ENCODE measurements around the gene ASTN2. TPM values are rescaled to one million over a fixed set of nuclear protein-coding genes. Genes with fewer than 3 reads are reported as not detected.

Gene ASTN2
- total and polyA plus RNA-seq, 12 donors, result 1.9 to 11.1 (median 4.0) TPM

DNA sequence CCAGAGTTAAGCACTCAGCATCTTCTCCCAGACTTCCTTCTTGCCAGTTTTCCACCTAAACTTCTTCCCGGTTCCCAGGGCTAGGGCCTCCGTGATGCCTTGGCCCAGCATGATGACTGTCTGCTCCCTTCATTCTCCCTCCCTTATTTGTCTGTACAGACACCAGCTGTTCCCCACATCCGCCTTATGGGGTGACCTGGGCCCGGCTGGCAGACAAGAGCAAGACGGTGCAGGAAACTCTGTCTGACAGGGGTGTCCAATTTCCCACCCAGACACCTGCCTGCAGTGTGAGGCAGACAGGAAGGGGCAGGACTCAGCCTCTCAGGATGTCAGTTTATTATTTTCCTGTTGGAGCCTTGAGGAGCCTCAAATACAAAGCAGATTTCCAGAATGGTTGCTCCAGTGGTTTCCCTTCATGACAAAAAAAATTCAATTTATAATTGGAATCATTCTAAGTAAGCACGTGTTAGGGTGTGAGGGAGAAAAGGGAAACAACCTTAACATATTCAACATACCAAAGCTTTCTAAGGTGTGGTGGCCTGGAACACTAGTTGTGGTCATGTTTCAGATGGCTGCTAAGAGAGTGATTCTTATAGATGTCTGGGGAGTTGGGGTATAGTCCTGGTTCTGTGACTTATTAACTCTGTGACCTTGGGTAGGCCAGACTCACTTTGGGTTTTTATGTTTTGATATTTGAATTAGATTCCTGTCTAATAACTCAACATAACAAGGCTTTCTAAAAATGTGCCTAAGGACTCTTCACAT, 1026.7 kb downstream of the ASTN2 start:
- DNase-seq (no peak), ATAC-seq (no peak)
- WGBS, 2 donors, result 39 to 58% methylated on average over 6 of the region's 6 CpGs
- H3K27me3 ChIP-seq, result no peaks in the 10 kb centered on the region
- intact Hi-C loops (cut with DNase I), result no loop called here
- no peak overlapping the region for H3K4me3 ChIP-seq
- H3K36me3 ChIP-seq, result peaks cover 0 to 6% (median 0%) of the 10 kb centered on the region in 9 donors
- H3K9me3 ChIP-seq, result no peaks in the 10 kb centered on the region
- H3K27ac ChIP-seq, result no peak overlapping the region
- TF ChIP-seq, protein P1, sequence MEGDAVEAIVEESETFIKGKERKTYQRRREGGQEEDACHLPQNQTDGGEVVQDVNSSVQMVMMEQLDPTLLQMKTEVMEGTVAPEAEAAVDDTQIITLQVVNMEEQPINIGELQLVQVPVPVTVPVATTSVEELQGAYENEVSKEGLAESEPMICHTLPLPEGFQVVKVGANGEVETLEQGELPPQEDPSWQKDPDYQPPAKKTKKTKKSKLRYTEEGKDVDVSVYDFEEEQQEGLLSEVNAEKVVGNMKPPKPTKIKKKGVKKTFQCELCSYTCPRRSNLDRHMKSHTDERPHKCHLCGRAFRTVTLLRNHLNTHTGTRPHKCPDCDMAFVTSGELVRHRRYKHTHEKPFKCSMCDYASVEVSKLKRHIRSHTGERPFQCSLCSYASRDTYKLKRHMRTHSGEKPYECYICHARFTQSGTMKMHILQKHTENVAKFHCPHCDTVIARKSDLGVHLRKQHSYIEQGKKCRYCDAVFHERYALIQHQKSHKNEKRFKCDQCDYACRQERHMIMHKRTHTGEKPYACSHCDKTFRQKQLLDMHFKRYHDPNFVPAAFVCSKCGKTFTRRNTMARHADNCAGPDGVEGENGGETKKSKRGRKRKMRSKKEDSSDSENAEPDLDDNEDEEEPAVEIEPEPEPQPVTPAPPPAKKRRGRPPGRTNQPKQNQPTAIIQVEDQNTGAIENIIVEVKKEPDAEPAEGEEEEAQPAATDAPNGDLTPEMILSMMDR (IDR thresholded peaks at IDR 0.05), result no peak
- H3K4me1 ChIP-seq, result peaks cover 0 to 5% (median 0%) of the 10 kb centered on the region in 9 donors

DNA sequence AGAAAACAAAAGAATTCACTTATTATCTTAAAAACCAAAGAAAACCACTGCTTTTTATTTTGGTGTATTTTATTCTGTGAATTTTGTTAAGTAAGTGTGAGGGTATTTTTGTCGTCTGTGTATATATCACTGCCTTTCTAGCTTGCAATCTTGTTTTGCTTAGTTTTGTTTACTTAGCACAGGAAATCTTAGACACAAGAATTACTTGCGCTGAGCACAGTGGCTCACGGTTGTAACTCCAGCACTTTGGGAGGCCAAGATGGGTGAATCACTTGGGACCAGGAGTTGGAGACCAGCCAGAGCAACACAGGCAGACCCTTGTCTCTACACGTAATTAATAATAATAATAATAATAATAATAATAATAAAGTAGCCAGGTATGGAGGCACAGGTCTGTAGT, 1030.9 kb downstream of the ASTN2 start:
- Histone ChIP-seq H3K27ac (no peak overlapping the region), H3K36me3 (no peaks in the 10 kb centered on the region), H3K27me3 (no peaks in the 10 kb centered on the region), H3K9me3 (no peaks in the 10 kb centered on the region), H3K4me3 (no peak overlapping the region), H3K4me1 (peaks cover 0 to 7% (median 0%) of the 10 kb centered on the region in 9 donors)
- no peak for ATAC-seq
- no peak for DNase-seq
- TF ChIP-seq, protein P1 (IDR thresholded peaks at IDR 0.05), result no peak
- intact Hi-C loops (cut with DNase I), result no loop called here
- 54 to 57% methylated on average over 4 of the region's 4 CpGs for WGBS, 2 donors

DNA sequence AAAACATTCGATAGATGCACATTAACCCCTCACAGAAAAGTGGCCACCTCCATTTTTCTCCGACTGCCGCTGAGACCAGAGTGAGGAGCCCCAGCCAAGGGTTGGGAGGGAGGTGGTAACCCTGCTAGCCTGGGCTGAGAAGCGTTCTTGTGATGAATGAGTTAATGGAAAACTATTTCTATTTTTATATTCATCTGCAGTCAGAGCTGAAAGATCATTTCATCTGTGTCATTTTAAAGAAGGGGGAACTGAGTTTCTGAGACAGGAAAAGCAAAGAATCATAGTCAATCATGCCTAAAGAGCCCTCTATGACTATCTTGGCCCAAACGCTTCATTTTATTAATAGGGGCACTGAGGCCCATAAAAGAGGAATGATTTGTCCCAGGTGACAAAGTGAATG, 1031.7 kb downstream of the ASTN2 start:
- no peaks in the 10 kb centered on the region for H3K27me3 ChIP-seq
- no peak overlapping the region for H3K4me3 ChIP-seq
- TF ChIP-seq, protein P1 (IDR thresholded peaks at IDR 0.05), result no peak
- intact Hi-C loops (cut with DNase I), result no loop called here
- H3K4me1 ChIP-seq, result peaks cover 0 to 7% (median 0%) of the 10 kb centered on the region in 9 donors
- H3K27ac ChIP-seq, result no peak overlapping the region
- no peak for DNase-seq
- ATAC-seq, result no peak
- H3K36me3 ChIP-seq, result no peaks in the 10 kb centered on the region
- WGBS, 2 donors, result 63 to 64% methylated on average over 5 of the region's 5 CpGs
- no peaks in the 10 kb centered on the region for H3K9me3 ChIP-seq

DNA sequence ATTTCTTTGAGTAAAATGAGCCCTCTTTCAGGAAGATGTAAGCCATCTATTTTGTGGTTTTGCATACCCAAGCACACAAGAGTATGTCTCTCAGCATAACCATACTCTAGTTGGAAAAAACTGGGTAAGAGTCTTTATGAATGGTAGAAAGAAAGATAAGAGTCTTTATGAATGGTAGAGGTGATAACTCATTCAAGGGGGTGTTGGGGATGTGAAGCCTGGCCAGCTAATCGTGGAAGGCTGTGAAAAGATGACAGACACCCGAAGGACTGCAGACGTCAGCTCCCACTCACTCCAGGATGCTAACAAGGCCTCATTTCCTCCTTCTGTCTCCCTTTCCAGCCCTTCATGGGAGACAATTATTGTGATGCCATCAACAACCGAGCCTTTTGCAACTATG, 1032.8 kb downstream of the ASTN2 start:
- intact Hi-C loops (cut with DNase I), result no loop called here
- H3K27me3 ChIP-seq, result no peaks in the 10 kb centered on the region
- no peaks in the 10 kb centered on the region for H3K36me3 ChIP-seq
- H3K4me3 ChIP-seq, result no peak overlapping the region
- 47 to 54% methylated on average over 4 of the region's 4 CpGs for WGBS, 2 donors
- peaks cover 0 to 7% (median 0%) of the 10 kb centered on the region in 9 donors for H3K4me1 ChIP-seq
- TF ChIP-seq, protein P1 (IDR thresholded peaks at IDR 0.05), result no peak
- H3K27ac ChIP-seq, result no peak overlapping the region
- no peaks in the 10 kb centered on the region for H3K9me3 ChIP-seq
- DNase-seq, result no peak
- no peak for ATAC-seq
